Osteoblast (primary cell): ENCODE data around the gene SPACA7. TPM values are rescaled to one million over a fixed set of nuclear protein-coding genes. Genes with fewer than 3 reads are reported as not detected.

Experiments used
- DNase-seq: peaks from one replicate; pipeline ENCODE4 v3.0.0; 2011; ENCODE audit warnings: low spot score, mixed read lengths; ENCODE audit not compliant: insufficient read length; ENCODE audit errors: missing footprints
- H2AFZ ChIP-seq: 2 replicates; pipeline ENCODE4 v1.6.0; 2011; ENCODE audit warnings: mild to moderate bottlenecking, low read length
- H3K27ac ChIP-seq: 2 replicates; pipeline ENCODE4 v1.5.1; 2011; ENCODE audit warnings: mild to moderate bottlenecking, low read depth, low read length, moderate library complexity
- H3K27me3 ChIP-seq: 2 replicates; pipeline ENCODE4 v1.6.0; 2012; ENCODE audit warnings: mild to moderate bottlenecking, control low read depth, inconsistent platforms, low read length, moderate library complexity; ENCODE audit not compliant: insufficient read depth
- H3K36me3 ChIP-seq: 2 replicates; pipeline ENCODE4 v1.5.1; 2011; ENCODE audit warnings: mild to moderate bottlenecking, low read length, control low read depth, moderate library complexity; ENCODE audit not compliant: insufficient read depth
- H3K4me1 ChIP-seq: 2 replicates; pipeline ENCODE4 v1.5.1; 2011; ENCODE audit warnings: mild to moderate bottlenecking, low read length, control low read depth, moderate library complexity; ENCODE audit not compliant: insufficient read depth
- H3K4me2 ChIP-seq: 2 replicates; pipeline ENCODE4 v1.6.0; 2011; ENCODE audit warnings: mild to moderate bottlenecking, low read length; ENCODE audit not compliant: insufficient read depth
- H3K4me3 ChIP-seq: fragments of 200-600 bp; sonication (generic); 3 replicates; pipeline ENCODE4 v1.5.1; 2012; ENCODE audit warnings: mild to moderate bottlenecking, low read length, inconsistent platforms; ENCODE audit not compliant: insufficient read depth
- H3K79me2 ChIP-seq: 2 replicates; pipeline ENCODE4 v1.6.0; 2012; ENCODE audit warnings: mild to moderate bottlenecking, low read length, control low read depth, inconsistent platforms; ENCODE audit not compliant: insufficient read depth
- H3K9me3 ChIP-seq: 2 replicates; pipeline ENCODE4 v1.5.1; 2011; ENCODE audit warnings: low read depth, low read length, control low read depth
- H4K20me1 ChIP-seq: 2 replicates; pipeline ENCODE4 v1.6.0; 2012; ENCODE audit warnings: mild to moderate bottlenecking, low read length, control low read depth; ENCODE audit not compliant: insufficient read depth
- CTCF ChIP-seq: IDR thresholded peaks from 2 replicates; pipeline ENCODE4 v1.5.1; 2011; ENCODE audit warnings: mild to moderate bottlenecking, low read depth, low read length, moderate library complexity; ENCODE audit errors: extremely low read depth
- total RNA-seq: library from RNA; depleted of rRNA; stranded (reverse); fragments of >200 nt; gene quantifications from 2 replicates; pipeline ENCODE4 v1.2.3, GENCODE V29; 2012

The SPACA7 gene
- total RNA-seq, 1 donor: not detected

GRCh38 chr13:112346173-112346898, 29.8 kb upstream of the SPACA7 start:
- Histone ChIP-seq H3K9me3 (peaks cover 2% of the 10 kb centered on the region), H3K79me2 (no peaks in the 10 kb centered on the region), H2AFZ (no peak overlapping the region), H3K4me3 (no peak overlapping the region), H3K4me1 (no peaks in the 10 kb centered on the region), H3K36me3 (no peaks in the 10 kb centered on the region), H3K4me2 (no peak overlapping the region), H4K20me1 (no peaks in the 10 kb centered on the region), H3K27me3 (no peaks in the 10 kb centered on the region), H3K27ac (no peak overlapping the region)
- no peak for TF ChIP-seq CTCF
- no peak for DNase-seq

DNA sequence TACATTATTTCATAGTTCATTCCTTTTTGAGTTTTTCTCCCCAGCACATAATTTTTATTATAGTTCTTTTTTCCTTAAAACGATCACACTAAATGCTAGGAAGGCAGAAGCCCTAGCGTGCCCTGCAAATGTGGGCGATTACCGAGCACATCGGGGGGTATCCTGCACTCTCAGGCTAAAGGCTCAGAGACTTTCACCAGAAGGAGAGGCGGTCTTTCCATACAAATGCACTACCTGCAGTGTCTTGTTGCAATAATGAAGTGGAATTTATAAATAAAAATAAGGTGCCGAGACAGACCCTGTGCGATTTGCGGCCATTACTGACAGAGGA, 29.3 kb upstream of the SPACA7 start:
- Histone ChIP-seq H3K79me2 (no peaks in the 10 kb centered on the region), H4K20me1 (no peaks in the 10 kb centered on the region), H3K36me3 (no peaks in the 10 kb centered on the region), H3K27me3 (no peaks in the 10 kb centered on the region), H3K4me2 (no peak overlapping the region), H2AFZ (no peak overlapping the region), H3K4me1 (no peaks in the 10 kb centered on the region), H3K9me3 (peaks cover 2% of the 10 kb centered on the region), H3K27ac (no peak overlapping the region), H3K4me3 (no peak overlapping the region)
- no peak for TF ChIP-seq CTCF
- no peak for DNase-seq

DNA sequence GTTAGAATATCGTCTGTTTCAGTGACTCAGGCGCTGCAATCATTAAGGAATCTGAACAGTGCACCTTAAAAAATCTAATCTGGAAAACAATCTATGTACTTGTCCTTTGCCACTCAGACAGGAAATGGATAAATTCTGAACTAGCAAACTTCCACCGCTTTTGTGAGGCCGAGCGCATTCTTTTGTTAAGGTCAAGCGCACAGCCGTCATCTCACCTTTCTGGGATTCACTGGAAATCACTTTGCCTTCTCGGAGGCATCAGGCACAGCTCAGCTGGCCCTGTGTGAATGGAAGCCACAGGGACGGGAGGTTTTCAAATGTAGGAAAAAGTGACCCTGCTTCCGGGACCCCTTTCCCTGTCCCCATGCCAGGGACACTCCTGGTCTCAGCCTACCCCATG, 28.2 kb upstream of the SPACA7 start:
- no peak for TF ChIP-seq CTCF
- no peaks in the 10 kb centered on the region for H3K27me3 ChIP-seq
- H4K20me1 ChIP-seq: no peaks in the 10 kb centered on the region
- no peaks in the 10 kb centered on the region for H3K36me3 ChIP-seq
- no peaks in the 10 kb centered on the region for H3K4me1 ChIP-seq
- no peaks in the 10 kb centered on the region for H3K79me2 ChIP-seq
- H3K4me3 ChIP-seq: no peak overlapping the region
- H3K4me2 ChIP-seq: no peak overlapping the region
- peaks cover 2% of the 10 kb centered on the region for H3K9me3 ChIP-seq
- H3K27ac ChIP-seq: no peak overlapping the region
- DNase-seq: no peak
- no peak overlapping the region for H2AFZ ChIP-seq

- no peaks in the 10 kb centered on the region for H3K4me1 ChIP-seq
- no peaks in the 10 kb centered on the region for H3K36me3 ChIP-seq
- peaks cover 2% of the 10 kb centered on the region for H3K9me3 ChIP-seq
These were observed 27.4 kb upstream of the SPACA7 start for GRCh38 chr13:112348642-112349345.

More at GRCh38 chr13:112348642-112349345, 27.4 kb upstream of the SPACA7 start:
- H2AFZ ChIP-seq: no peak overlapping the region
- H3K27ac ChIP-seq: no peak overlapping the region
- no peaks in the 10 kb centered on the region for H3K79me2 ChIP-seq
- no peak overlapping the region for H3K4me2 ChIP-seq
- no peaks in the 10 kb centered on the region for H3K27me3 ChIP-seq
- H3K4me3 ChIP-seq: no peak overlapping the region
- no peak for TF ChIP-seq CTCF
- H4K20me1 ChIP-seq: no peaks in the 10 kb centered on the region
- no peak for DNase-seq
